PC-3 (cell line): ENCODE measurements around the gene FOLR1. TPM values are rescaled to one million over a fixed set of nuclear protein-coding genes. Genes with fewer than 3 reads are reported as not detected.

ENCODE experiments used
- ATAC-seq: fragments of 200-7000 bp; cut with Tn5 transposase; 2 replicates; pipeline ENCODE4 v1.9.1; 2020; ENCODE audit warnings: mild to moderate bottlenecking, moderate library complexity
- BruUV-seq: library from RNA; stranded (reverse); fragments of 400-500 nt; replicated peaks from 2 replicates; lab custom pipeline; 2021; lab: Mats Ljungman, UMichigan
- CTCF ChIA-PET: fragments of 300-600 bp; sonication (Branson Sonifier 250); formaldehyde crosslinking; loops from one replicate; lab custom pipeline; 2022; ENCODE audit warnings: antibody characterized with exemption; lab: Charles Lee
- POLR2A ChIA-PET: fragments of 300-600 bp; sonication (Branson Sonifier 250); formaldehyde crosslinking; loops from one replicate; lab custom pipeline; 2022; ENCODE audit warnings: antibody characterized with exemption; ENCODE audit not compliant: unreplicated experiment; lab: Charles Lee
- DNase-seq: peaks from one replicate; pipeline ENCODE4 v3.0.0-alpha.2; 2015
- H2AFZ ChIP-seq: fragments of 300-600 bp; sonication (generic); 2 replicates; pipeline ENCODE4 v1.6.0; 2016; ENCODE audit warnings: antibody characterized with exemption, low read length
- H3F3A ChIP-seq: fragments of 300-600 bp; sonication (generic); one replicate; pipeline ENCODE4 v1.6.0; 2017; ENCODE audit warnings: antibody characterized with exemption, low read length, control low read depth, mild to moderate bottlenecking; ENCODE audit not compliant: unreplicated experiment
- H3K27ac ChIP-seq: fragments of 300-600 bp; sonication (generic); 2 replicates; pipeline ENCODE4 v1.5.1; 2016; ENCODE audit warnings: mild to moderate bottlenecking, low read length
- H3K27me3 ChIP-seq: fragments of 300-600 bp; sonication (generic); 2 replicates; pipeline ENCODE4 v1.6.1; 2016; ENCODE audit warnings: low read length, mixed read lengths
- H3K36me3 ChIP-seq: fragments of 300-600 bp; sonication (generic); 2 replicates; pipeline ENCODE4 v1.6.1; 2016; ENCODE audit warnings: low read depth, mixed run types, low read length, mixed read lengths
- H3K4me1 ChIP-seq: fragments of 300-600 bp; sonication (generic); 2 replicates; pipeline ENCODE4 v1.5.1; 2016; ENCODE audit warnings: low read length; ENCODE audit not compliant: insufficient read depth
- H3K4me2 ChIP-seq: fragments of 300-600 bp; sonication (generic); 2 replicates; pipeline ENCODE4 v1.6.0; 2016; ENCODE audit warnings: low read length
- H3K4me3 ChIP-seq: fragments of 300-600 bp; sonication (generic); 2 replicates; pipeline ENCODE4 v1.5.1; 2016; ENCODE audit warnings: mild to moderate bottlenecking, low read length, mixed read lengths
- H3K79me2 ChIP-seq: fragments of 300-600 bp; sonication (generic); 2 replicates; pipeline ENCODE4 v1.6.1; 2017; ENCODE audit warnings: low read length, mixed read lengths
- H3K9ac ChIP-seq: fragments of 300-600 bp; sonication (generic); 2 replicates; pipeline ENCODE4 v1.6.0; 2016; ENCODE audit warnings: mild to moderate bottlenecking, low read length
- H3K9me2 ChIP-seq: fragments of 300-600 bp; sonication (generic); replicated peaks from 2 replicates; pipeline ENCODE4 v1.6.1; 2016; ENCODE audit warnings: mixed run types, low read length, mixed read lengths
- H3K9me3 ChIP-seq: fragments of 300-600 bp; sonication (generic); 2 replicates; pipeline ENCODE4 v1.6.1; 2016; ENCODE audit warnings: low read length, mixed read lengths
- H4K20me1 ChIP-seq: fragments of 300-600 bp; sonication (generic); 2 replicates; pipeline ENCODE4 v1.6.1; 2016; ENCODE audit warnings: low read length, mixed read lengths
- CTCF ChIP-seq: fragments of 300-600 bp; sonication (generic); conservative IDR thresholded peaks from 2 replicates; pipeline ENCODE4 v1.5.1; 2017; ENCODE audit warnings: antibody characterized with exemption, low read depth, mild to moderate bottlenecking, low read length
- EZH2 ChIP-seq: fragments of 300-600 bp; sonication (generic); IDR thresholded peaks from one replicate; pipeline ENCODE4 v1.6.1; 2017; ENCODE audit warnings: antibody characterized with exemption, mild to moderate bottlenecking, low read length; ENCODE audit not compliant: unreplicated experiment
- EZH2phosphoT487 ChIP-seq: fragments of 300-600 bp; sonication (generic); IDR thresholded peaks from 2 replicates; pipeline ENCODE4 v1.6.1; 2018; ENCODE audit warnings: mild to moderate bottlenecking, antibody characterized with exemption, low read length, borderline replicate concordance
- intact Hi-C: fragments of 100-400 bp; cut with micrococcal nuclease; formaldehyde crosslinking; loops from 2 replicates; pipeline ENCODE4 v1.9.0; 2023
- total RNA-seq: library from RNA; depleted of rRNA; stranded (reverse); fragments of >200 nt; gene quantifications from 2 replicates; pipeline ENCODE4 v1.2.3, GENCODE V29; 2014

FOLR1 gene
- total RNA-seq, 1 experiment from 2014 or later: 0.36 TPM

GRCh38 chr11:72231396-72232259, 39.7 kb downstream of the FOLR1 start:
- ChIA-PET POLR2A (no interaction called here), CTCF (no interaction called here)
- Histone ChIP-seq H3K9me2 (no peaks in the 10 kb centered on the region), H3K36me3 (peaks cover 55% of the 10 kb centered on the region), H3K27me3 (no peaks in the 10 kb centered on the region), H3K4me3 (no peak overlapping the region), H3K4me1 (no peaks in the 10 kb centered on the region; the same call in 1 of the 2 replicates), H3K9me3 (no peaks in the 10 kb centered on the region), H2AFZ (no peak overlapping the region), H4K20me1 (no peaks in the 10 kb centered on the region), H3K27ac (no peak overlapping the region), H3F3A (peaks cover 8% of the 10 kb centered on the region), H3K79me2 (peaks cover 11% of the 10 kb centered on the region), H3K4me2 (no peak overlapping the region), H3K9ac (no peak overlapping the region)
- TF ChIP-seq EZH2: no peak
- TF ChIP-seq EZH2phosphoT487: no peak
- no peak for TF ChIP-seq CTCF
- DNase-seq (no peak), ATAC-seq (no peak)
- no TSS peak for BruUV-seq
- intact Hi-C loops: no loop called here

- Histone ChIP-seq H3K9ac (no peak overlapping the region), H3F3A (peaks cover 8% of the 10 kb centered on the region), H3K27ac (no peak overlapping the region), H3K4me3 (no peak overlapping the region), H3K9me2 (no peaks in the 10 kb centered on the region), H3K27me3 (no peaks in the 10 kb centered on the region), H4K20me1 (no peaks in the 10 kb centered on the region), H3K4me2 (no peak overlapping the region), H2AFZ (no peak overlapping the region), H3K36me3 (peaks cover 55% of the 10 kb centered on the region), H3K9me3 (no peaks in the 10 kb centered on the region), H3K4me1 (no peaks in the 10 kb centered on the region), H3K79me2 (0 out of 2 replicates have a peak, but pooled peaks cover 3% of the 10 kb centered on the region)
- TF ChIP-seq CTCF: no peak
- no peak for TF ChIP-seq EZH2
- no peak for TF ChIP-seq EZH2phosphoT487
- DNase-seq (no peak), ATAC-seq (no peak)
- ChIA-PET POLR2A (no interaction called here), CTCF (no interaction called here)
- no TSS peak for BruUV-seq
- intact Hi-C loops: no loop called here
Measured at GRCh38 chr11:72232260-72233055, 40.5 kb downstream of the FOLR1 start.
